SIG-M5 treated with dmso at 0.1 percent for 504 hours (cell line): ENCODE measurements around the gene CGB8.
"Not testable (repeated sequence)": the region's sequence is repeated elsewhere in the genome, so short reads cannot be mapped to it uniquely, and the experiment has no call there.

Experiments
- DNase-seq: peaks from one replicate; lab custom pipeline; 2025; ENCODE audit not compliant: unreplicated experiment; lab: John Stamatoyannopoulos, UW

The CGB8 gene

GRCh38 chr19:49064768-49065611, 16.1 kb upstream of the CGB8 start, which contains the start of gene NTF4:
NTF4 (minus strand) TSS chr19:49064818; CDS start chr19:49061997, 2,821 bp downstream.
- no peak for DNase-seq

GRCh38 chr19:49064029-49064629, 15.2 kb upstream of the CGB8 start:
- no peak for DNase-seq

- no peak for DNase-seq
Measured at GRCh38 chr19:49061445-49061844, 12.5 kb upstream of the CGB8 start.

GRCh38 chr19:49061000-49061399, 12.1 kb upstream of the CGB8 start:
- DNase-seq, result no peak

- DNase-seq, result no peak
Measured at GRCh38 chr19:49059053-49059452, 10.1 kb upstream of the CGB8 start.

GRCh38 chr19:49058562-49058961, 9.7 kb upstream of the CGB8 start:
- DNase-seq, result no peak

- no peak for DNase-seq
Measured at GRCh38 chr19:49057636-49058234, 8.8 kb upstream of the CGB8 start, which contains the start of gene CGB7. CGB7 (minus strand) TSS chr19:49057749; CDS start chr19:49055375, 2,374 bp downstream.

GRCh38 chr19:49056902-49057596, 8.1 kb upstream of the CGB8 start:
- not testable (repeated sequence) for DNase-seq

GRCh38 chr19:49056101-49056901, 7.4 kb upstream of the CGB8 start:
- DNase-seq, result no peak

- not testable (repeated sequence) for DNase-seq
Measured at GRCh38 chr19:49050376-49051033, 1.6 kb upstream of the CGB8 start.

GRCh38 chr19:49049834-49050233, 923 bp upstream of the CGB8 start:
- DNase-seq, result not testable (repeated sequence)

- not testable (repeated sequence) for DNase-seq
Measured at GRCh38 chr19:49043548-49043947, 5.4 kb downstream of the CGB8 start, which contains the start of gene CGB5. CGB5 (plus strand) TSS chr19:49043848; CDS start chr19:49044210, 362 bp downstream.

GRCh38 chr19:49042666-49043065, 6.2 kb downstream of the CGB8 start:
- not testable (repeated sequence) for DNase-seq

- DNase-seq, result no peak
Measured at GRCh38 chr19:49042177-49042576, 6.7 kb downstream of the CGB8 start.

GRCh38 chr19:49039736-49040135, 9.2 kb downstream of the CGB8 start:
- DNase-seq, result not testable (repeated sequence)

GRCh38 chr19:49038557-49039276, 10.2 kb downstream of the CGB8 start:
- DNase-seq, result not testable (repeated sequence)

GRCh38 chr19:49038111-49038510, 10.8 kb downstream of the CGB8 start:
- not testable (repeated sequence) for DNase-seq

GRCh38 chr19:49036815-49037214, 12.1 kb downstream of the CGB8 start, which contains the start of gene CGB1:
CGB1 (minus strand) TSS chr19:49036895; CDS start chr19:49036711, 184 bp downstream.
- not testable (repeated sequence) for DNase-seq
